ENCODE data around the gene RAB4B.

DNA sequence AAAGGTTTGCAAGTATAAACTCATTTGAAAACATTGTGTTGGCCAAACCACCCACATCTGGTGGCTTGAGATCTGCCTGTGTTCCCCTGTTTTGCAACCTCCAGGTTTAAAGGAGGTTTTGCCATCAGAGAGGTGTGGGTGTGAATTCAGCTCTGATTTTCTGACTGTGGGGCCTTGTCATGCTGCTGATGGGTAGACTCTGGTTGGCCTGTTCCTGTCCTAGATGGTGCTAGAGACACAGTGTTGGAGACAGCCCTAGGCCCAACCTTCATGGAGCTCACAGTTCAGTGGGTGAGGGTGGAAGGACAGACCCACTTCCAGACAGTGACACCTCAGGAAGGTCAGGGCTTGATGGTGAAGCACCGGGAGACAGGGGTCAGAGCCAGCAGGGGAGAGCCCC, 7.5 kb downstream of the RAB4B start:
- TF ChIP-seq, protein P1, sequence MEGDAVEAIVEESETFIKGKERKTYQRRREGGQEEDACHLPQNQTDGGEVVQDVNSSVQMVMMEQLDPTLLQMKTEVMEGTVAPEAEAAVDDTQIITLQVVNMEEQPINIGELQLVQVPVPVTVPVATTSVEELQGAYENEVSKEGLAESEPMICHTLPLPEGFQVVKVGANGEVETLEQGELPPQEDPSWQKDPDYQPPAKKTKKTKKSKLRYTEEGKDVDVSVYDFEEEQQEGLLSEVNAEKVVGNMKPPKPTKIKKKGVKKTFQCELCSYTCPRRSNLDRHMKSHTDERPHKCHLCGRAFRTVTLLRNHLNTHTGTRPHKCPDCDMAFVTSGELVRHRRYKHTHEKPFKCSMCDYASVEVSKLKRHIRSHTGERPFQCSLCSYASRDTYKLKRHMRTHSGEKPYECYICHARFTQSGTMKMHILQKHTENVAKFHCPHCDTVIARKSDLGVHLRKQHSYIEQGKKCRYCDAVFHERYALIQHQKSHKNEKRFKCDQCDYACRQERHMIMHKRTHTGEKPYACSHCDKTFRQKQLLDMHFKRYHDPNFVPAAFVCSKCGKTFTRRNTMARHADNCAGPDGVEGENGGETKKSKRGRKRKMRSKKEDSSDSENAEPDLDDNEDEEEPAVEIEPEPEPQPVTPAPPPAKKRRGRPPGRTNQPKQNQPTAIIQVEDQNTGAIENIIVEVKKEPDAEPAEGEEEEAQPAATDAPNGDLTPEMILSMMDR (IDR thresholded peaks at IDR 0.05), result no peak
- no peak for TF ChIP-seq POLR2A (IDR thresholded peaks at IDR 0.05)

All from adrenal gland (tissue), 5 donors.